Bronchial epithelial cell (primary cell): ENCODE data around the gene SEMA3E. TPM values are rescaled to one million over a fixed set of nuclear protein-coding genes. Genes with fewer than 3 reads are reported as not detected.

Experiments
- DNase-seq: peaks from one replicate; pipeline ENCODE4 v3.0.0-alpha.2; 2010; ENCODE audit warnings: low read depth
- FAIRE-seq: peaks from 2 replicates; lab custom pipeline; 2011; peaks lifted over from hg19 to GRCh38; lab: Jason Lieb, UNC
- H3K27me3 ChIP-seq: 2 replicates; pipeline ENCODE4 v1.5.1; 2011; ENCODE audit warnings: low read length; ENCODE audit not compliant: control insufficient read depth, insufficient read depth
- H3K36me3 ChIP-seq: 2 replicates; pipeline ENCODE4 v1.5.1; 2011; ENCODE audit warnings: low read length; ENCODE audit not compliant: control insufficient read depth, insufficient read depth
- H3K4me3 ChIP-seq: 2 replicates; pipeline ENCODE4 v1.5.1; 2011; ENCODE audit warnings: mild to moderate bottlenecking, low read depth, low read length, control low read depth
- CTCF ChIP-seq: IDR thresholded peaks from 2 replicates; pipeline ENCODE4 v1.5.1; 2011; ENCODE audit warnings: mild to moderate bottlenecking, moderate library complexity, low read length, control low read depth, inconsistent platforms; ENCODE audit not compliant: insufficient read depth, severe bottlenecking
- total RNA-seq: library from RNA; depleted of rRNA; stranded (reverse); fragments of >200 nt; gene quantifications from 2 replicates; pipeline ENCODE4 v1.2.1, GENCODE V29; 2014

SEMA3E gene
- under 0.01 and 0.13 TPM in 2 replicates for total RNA-seq

GRCh38 chr7:83648464-83649241, at the start of gene SEMA3E:
TSS of gene SEMA3E (minus strand) at chr7:83649139.
- FAIRE-seq (no peak), DNase-seq (peak; percentile 46)
- Histone ChIP-seq H3K4me3 (peak within 1 kb of the TSS; percentile 43), H3K27me3 (no peaks in the 10 kb centered on the region), H3K36me3 (no peaks in the 10 kb centered on the region)
- TF ChIP-seq CTCF = no peak

- TF ChIP-seq CTCF = no peak
- Histone ChIP-seq H3K36me3 (no peaks in the 10 kb centered on the region), H3K4me3 (no peak overlapping the region), H3K27me3 (no peaks in the 10 kb centered on the region)
- DNase-seq (no peak), FAIRE-seq (no peak)
These were observed 49.0 kb upstream of the SEMA3E start for GRCh38 chr7:83697804-83698530.

GRCh38 chr7:83696101-83696500, 47.2 kb upstream of the SEMA3E start:
- DNase-seq = no peak
- Histone ChIP-seq H3K4me3 (no peak overlapping the region), H3K36me3 (no peaks in the 10 kb centered on the region), H3K27me3 (no peaks in the 10 kb centered on the region)
- no peak for TF ChIP-seq CTCF
- FAIRE-seq = no peak

- no peaks in the 10 kb centered on the region for H3K36me3 ChIP-seq
- no peaks in the 10 kb centered on the region for H3K27me3 ChIP-seq
- H3K4me3 ChIP-seq = no peak overlapping the region
- FAIRE-seq (no peak), DNase-seq (no peak)
- no peak for TF ChIP-seq CTCF
These were observed 46.4 kb upstream of the SEMA3E start for GRCh38 chr7:83695128-83695960.

GRCh38 chr7:83693256-83693655, 44.3 kb upstream of the SEMA3E start:
- FAIRE-seq = no peak
- TF ChIP-seq CTCF = no peak
- no peak for DNase-seq
- Histone ChIP-seq H3K36me3 (no peaks in the 10 kb centered on the region), H3K4me3 (no peak overlapping the region), H3K27me3 (no peaks in the 10 kb centered on the region)
